Measurements from ENCODE around the gene PIPOX.

- TF ChIP-seq CTCF (IDR thresholded peaks at IDR 0.05; ENCODE audit: insufficient read depth, low read depth, low read length) (no peak), EZH2 (IDR thresholded peaks at IDR 0.05; ENCODE audit: insufficient read depth, low read length) (no peak)
Measured at GRCh38 chr17:29080965-29081364, 38.0 kb downstream of the PIPOX start.

Data from astrocyte (in vitro differentiated cells and primary cell).